ENCODE measurements around the gene CLRN2. TPM values are rescaled to one million over a fixed set of nuclear protein-coding genes. Genes with fewer than 3 reads are reported as not detected.

The CLRN2 gene
- total RNA-seq = not detected in 2 replicates

DNA sequence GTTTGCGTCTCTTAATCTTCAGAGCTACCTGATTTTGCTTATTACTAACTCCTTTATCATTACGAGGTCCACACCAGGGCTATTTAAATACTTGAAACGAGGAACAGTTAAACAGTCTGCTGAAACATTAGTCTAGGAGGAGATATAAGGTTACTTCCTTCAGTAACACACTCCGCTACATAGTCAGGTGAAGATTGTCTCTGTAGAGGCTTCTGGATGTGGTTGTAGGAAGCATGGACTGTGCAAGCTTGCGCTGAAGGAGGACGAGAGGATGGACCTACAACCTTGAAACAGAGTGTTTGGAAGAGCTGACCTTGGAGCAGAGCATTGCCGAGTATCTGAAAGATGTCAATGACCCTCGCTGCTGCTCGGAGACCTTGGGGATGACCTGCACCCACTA lies at the start of gene CLRN2:
CLRN2 (plus strand) TSS at position 301 of the 400 bp plus-strand sequence. CDS start 102 bp downstream, outside the sequence.

DNA sequence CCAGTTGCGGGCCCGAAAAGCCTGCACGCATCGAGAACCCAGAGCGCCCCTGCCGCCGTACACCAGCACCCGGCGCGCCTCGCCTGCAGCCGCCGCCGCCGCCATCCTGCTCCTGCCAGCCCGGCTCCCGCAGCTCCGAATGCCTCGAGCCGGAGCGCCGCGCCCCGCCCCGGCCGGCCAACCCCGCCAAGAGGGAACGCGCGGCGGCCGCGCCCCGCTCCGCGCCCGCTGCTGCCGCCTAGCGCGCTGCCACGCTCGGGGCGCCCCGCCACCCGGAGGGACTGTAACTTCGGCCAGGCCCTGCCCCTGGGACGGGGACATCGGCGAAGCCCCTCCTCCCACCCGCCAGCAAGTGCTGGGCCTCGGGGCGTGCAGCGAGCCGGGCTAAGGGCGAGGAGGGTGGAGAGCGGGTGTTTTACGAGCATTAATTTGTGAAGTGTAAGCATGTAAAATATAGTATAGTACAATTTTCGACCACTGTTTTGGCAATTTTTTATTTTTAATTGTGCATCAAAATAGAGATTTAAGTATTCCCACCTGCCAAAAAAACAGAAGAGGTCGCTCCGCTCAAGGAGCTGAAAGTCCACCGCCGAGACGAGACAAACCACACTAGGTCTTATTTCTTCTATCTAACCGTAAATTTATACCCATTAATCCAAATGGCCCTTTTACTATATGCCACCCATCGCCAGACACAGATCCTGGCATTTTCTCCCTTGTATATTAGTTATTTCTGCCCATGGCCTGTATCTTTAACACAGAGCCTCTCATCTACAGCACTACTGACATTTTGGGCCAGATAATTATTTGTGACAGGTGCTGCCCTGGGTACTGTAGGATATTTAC lies 2.8 kb upstream of the CLRN2 start, which contains the start of gene QDPR:
QDPR (minus strand) TSS at position 141 of the 846 bp plus-strand sequence; CDS start at position 105, 36 bp downstream.

Other genes starting within 250 kb of the CLRN2 start
- 6.3 and 8.9 TPM in 2 replicates for gene QDPR, start 3.1 kb upstream of the CLRN2 start, total RNA-seq
- gene LAP3, start 62.0 kb downstream of the CLRN2 start, total RNA-seq = 52.2 and 55.9 TPM in 2 replicates
- gene MED28, start 99.5 kb downstream of the CLRN2 start, total RNA-seq = 8.4 and 8.6 TPM in 2 replicates